NT2/D1 (cell line): ENCODE measurements around the gene ELP4.
A peak's percentile ranks its signal among the peaks of the same experiment; 100 is the strongest.

Experiments used
- DNase-seq: peaks from one replicate; pipeline ENCODE4 v3.0.0-alpha.2; 2011; ENCODE audit warnings: low read depth, low spot score
- H3K27me3 ChIP-seq: 2 replicates; pipeline ENCODE4 v1.6.0; 2011; ENCODE audit warnings: mild to moderate bottlenecking; ENCODE audit not compliant: insufficient read length, insufficient read depth
- H3K36me3 ChIP-seq: 2 replicates; pipeline ENCODE4 v1.6.1; 2011; ENCODE audit warnings: mild to moderate bottlenecking, low read length, mixed read lengths; ENCODE audit not compliant: insufficient read depth, insufficient read length
- H3K4me1 ChIP-seq: 2 replicates; pipeline ENCODE4 v1.5.1; 2011; ENCODE audit not compliant: insufficient read depth, insufficient read length
- H3K4me3 ChIP-seq: 2 replicates; pipeline ENCODE4 v1.5.1; 2011; ENCODE audit warnings: low read depth; ENCODE audit not compliant: insufficient read length
- H3K9ac ChIP-seq: 2 replicates; pipeline ENCODE4 v1.6.0; 2011; ENCODE audit warnings: low read depth; ENCODE audit not compliant: insufficient read length
- H3K9me3 ChIP-seq: 2 replicates; pipeline ENCODE4 v1.5.1; 2011; ENCODE audit warnings: mild to moderate bottlenecking, low read length; ENCODE audit not compliant: insufficient read depth
- SUZ12 ChIP-seq: IDR thresholded peaks from 2 replicates; pipeline ENCODE4 v1.6.1; 2011; ENCODE audit not compliant: insufficient read length, insufficient read depth; ENCODE audit errors: extremely low read depth
- YY1 ChIP-seq: IDR thresholded peaks from 2 replicates; pipeline ENCODE4 v1.6.1; 2011; ENCODE audit not compliant: insufficient read length, insufficient read depth
- ZNF274 ChIP-seq: IDR thresholded peaks from 2 replicates; pipeline ENCODE4 v1.6.1; 2011; ENCODE audit warnings: mild to moderate bottlenecking, low read depth, low read length

Gene ELP4

DNA sequence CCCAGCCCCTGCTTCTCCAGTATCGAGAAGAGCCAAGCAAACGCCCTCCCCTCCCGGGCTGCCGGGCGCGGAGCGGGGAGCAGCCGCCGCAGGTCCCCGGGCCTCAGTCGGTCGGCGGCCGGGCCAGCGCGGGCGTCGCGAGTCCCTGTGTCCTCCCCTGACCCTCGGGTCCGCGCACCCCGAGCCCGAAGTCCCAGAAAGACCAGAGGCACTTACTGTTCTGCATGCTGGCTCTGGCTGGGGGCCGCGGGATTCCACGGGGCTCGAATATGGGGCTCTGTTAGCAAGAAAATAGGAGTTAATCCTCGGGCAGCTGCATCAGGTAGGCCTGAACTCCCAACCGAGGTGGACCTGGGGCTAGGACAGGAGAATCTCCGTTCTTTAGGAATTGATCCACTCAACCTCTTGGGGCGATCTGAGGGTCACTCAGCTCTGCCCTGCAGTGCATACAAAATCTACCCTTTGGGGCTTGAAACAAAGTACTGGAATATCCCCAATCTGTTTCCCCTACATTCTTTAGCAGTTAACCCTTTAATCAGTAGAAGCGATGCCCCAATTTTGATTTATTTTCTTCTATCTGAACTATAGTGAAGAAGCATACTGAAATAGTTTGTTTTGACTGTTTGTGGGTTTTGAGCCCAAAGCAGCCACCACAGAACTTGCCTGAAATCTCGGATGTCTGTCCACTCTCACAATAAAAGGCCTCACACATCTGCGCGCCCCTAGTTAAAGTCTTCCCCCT lies 296.8 kb downstream of the ELP4 start:
- peaks cover 100% of the 10 kb centered on the region for H3K27me3 ChIP-seq
- no peak overlapping the region for H3K4me3 ChIP-seq

DNA sequence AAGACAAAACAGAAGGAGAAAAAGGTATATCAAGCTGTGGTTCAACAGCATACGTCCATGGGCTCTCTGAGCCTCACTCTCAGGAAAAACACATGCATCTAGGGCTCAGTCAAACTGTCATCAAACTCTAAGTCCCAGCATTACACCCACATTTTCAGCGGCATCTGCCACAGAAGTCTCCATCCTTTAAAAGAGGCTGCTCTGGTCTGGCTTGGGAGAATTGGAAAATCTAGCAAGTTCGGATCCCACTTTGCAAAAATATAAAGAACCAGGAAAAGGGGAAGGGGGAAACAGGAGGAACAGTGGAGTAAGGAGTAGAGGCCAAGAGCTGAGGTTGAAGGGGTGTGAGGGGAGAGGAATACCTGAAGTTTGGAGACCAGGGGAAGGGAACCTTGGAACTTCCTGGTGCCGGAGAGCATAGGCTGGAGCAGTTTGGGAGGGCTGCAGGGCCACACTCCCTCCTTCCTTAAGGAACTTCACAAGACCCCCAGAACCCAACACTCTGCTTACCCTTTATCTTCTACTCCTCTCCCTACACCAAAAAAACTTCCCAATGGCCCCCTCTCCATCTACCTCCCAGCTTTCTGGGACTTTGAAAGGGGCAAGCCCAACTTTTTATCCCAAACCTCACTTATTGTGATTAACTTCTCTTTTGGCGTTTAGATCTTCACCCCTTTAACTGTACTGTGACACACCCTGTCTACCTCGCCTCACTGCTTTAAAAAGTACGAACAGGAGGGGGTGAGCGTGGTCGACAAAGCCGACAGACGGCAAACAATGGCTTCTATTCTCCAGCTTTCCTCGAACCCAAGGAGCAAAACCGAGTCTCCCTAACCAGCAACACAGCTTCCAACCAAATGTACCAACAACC lies 297.6 kb downstream of the ELP4 start:
- no peak overlapping the region for H3K9ac ChIP-seq
- no peaks in the 10 kb centered on the region for H3K9me3 ChIP-seq
- no peaks in the 10 kb centered on the region for H3K36me3 ChIP-seq
- TF ChIP-seq ZNF274 (no peak), SUZ12 (no peak), YY1 (no peak)
- DNase-seq: no peak
- H3K4me3 ChIP-seq: no peak overlapping the region
- H3K4me1 ChIP-seq: peaks cover 5% of the 10 kb centered on the region
- peaks cover 99% of the 10 kb centered on the region for H3K27me3 ChIP-seq

More for the DNA sequence above, 296.8 kb downstream of the ELP4 start:
- H3K9ac ChIP-seq: no peak overlapping the region
- no peaks in the 10 kb centered on the region for H3K36me3 ChIP-seq
- H3K9me3 ChIP-seq: no peaks in the 10 kb centered on the region
- H3K4me1 ChIP-seq: peaks cover 5% of the 10 kb centered on the region
- no peak for DNase-seq
- peak; percentile 35 for TF ChIP-seq SUZ12
- TF ChIP-seq ZNF274: no peak

DNA sequence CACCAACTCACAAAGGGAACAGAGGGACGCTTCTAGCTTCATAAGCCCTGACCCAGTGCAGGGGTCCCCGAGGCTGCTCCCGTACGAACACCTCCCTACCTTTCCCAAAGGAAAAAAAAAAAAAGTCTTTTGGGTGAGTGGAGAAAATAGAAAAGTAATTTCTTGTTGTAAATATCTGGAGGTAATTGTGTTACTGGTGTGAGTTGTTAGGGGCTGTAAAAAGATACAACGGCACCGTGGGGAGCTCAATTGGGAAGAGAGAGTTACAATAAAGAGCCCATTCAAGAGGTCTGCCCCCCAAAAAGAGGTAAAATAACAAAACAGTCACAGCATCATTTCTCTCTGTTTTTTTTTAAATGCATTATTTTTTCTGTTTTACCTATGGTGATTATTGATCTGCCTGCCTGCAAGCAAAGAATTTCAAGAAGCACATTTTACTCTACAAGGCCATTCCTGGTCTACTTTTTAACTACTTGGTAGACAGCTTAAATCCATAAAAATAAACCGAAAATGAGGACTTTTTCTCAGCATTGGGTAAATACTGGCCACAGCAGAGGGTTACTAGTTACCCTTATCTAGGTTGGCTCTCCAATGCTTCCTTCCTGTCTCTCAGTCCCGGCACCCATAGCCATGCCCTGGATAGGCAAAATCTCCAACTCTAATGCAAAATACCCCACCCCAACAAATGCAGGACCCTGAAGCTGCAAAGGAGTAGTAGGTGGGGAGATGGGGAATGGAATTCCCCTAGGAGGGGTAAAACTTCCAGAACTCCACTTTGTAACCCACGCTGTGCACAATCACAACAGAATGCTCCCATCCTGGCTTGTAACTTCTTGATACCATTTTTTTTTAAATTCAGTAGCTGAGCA lies 298.5 kb downstream of the ELP4 start:
- no peaks in the 10 kb centered on the region for H3K9me3 ChIP-seq
- H3K9ac ChIP-seq: no peak overlapping the region
- TF ChIP-seq YY1 (no peak), ZNF274 (no peak), SUZ12 (no peak)
- peaks cover 99% of the 10 kb centered on the region for H3K27me3 ChIP-seq
- H3K4me3 ChIP-seq: no peak overlapping the region
- no peaks in the 10 kb centered on the region for H3K36me3 ChIP-seq
- peaks cover 5% of the 10 kb centered on the region for H3K4me1 ChIP-seq
- DNase-seq: no peak

DNA sequence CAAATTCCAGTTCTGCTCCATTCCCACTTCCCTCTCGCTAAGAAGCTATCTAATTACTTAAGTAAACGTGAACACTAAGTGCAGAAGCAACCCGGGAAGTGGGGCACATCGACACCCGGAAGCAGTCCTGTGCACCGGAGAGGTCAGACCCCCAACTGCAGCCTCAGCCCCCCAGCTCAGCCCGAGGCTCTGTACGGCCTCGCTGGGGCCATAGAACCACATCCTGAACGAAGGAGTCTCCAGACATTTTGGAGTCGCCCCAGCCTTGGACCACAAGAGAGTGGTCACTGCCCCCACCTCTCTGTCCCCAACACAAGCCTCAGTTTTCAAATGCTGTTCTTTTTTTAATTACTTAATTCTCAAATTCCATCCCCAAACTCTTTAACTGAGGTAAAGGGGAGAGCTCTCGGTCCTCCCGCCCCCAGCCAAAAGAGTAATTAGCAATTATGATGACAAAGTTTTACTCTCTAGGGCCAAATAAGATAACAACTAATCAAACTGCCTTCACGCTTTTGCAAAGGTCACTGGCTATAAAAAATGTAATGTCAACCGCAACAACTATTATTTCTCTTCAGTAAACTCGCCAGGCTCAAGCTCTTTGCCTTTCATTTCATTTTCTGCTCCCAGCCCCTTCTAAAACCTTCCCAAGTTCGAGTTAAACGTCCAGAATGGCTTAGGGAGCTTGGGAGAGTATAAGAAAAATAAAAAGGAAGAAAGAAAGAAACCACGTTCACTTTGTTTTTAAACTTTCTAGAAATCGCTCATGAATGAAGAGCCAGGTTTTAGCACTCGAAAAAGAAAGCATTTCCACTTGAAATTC lies 299.4 kb downstream of the ELP4 start:
- Histone ChIP-seq H3K27me3 (peaks cover 99% of the 10 kb centered on the region), H3K4me3 (no peak overlapping the region), H3K9ac (no peak overlapping the region), H3K9me3 (no peaks in the 10 kb centered on the region), H3K36me3 (no peaks in the 10 kb centered on the region), H3K4me1 (peaks cover 5% of the 10 kb centered on the region)
- TF ChIP-seq SUZ12: no peak
- DNase-seq: no peak

DNA sequence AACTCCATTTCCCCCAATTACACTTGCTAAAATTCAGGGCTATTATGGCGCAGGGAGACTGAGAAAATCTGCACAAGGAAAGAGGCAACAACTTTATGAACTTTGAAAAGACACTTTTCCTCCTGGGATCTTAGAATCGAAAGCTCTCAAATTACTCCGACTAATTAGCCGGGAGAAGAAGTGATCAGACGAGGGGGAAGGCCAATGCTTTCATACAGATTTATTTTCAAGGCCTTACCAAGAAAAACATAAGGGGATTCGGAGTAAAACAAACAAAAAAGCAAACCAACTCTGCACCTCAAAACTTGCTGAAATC lies 299.9 kb downstream of the ELP4 start:
- Histone ChIP-seq H3K27me3 (peaks cover 99% of the 10 kb centered on the region), H3K36me3 (no peaks in the 10 kb centered on the region), H3K4me1 (peaks cover 7% of the 10 kb centered on the region)

DNA sequence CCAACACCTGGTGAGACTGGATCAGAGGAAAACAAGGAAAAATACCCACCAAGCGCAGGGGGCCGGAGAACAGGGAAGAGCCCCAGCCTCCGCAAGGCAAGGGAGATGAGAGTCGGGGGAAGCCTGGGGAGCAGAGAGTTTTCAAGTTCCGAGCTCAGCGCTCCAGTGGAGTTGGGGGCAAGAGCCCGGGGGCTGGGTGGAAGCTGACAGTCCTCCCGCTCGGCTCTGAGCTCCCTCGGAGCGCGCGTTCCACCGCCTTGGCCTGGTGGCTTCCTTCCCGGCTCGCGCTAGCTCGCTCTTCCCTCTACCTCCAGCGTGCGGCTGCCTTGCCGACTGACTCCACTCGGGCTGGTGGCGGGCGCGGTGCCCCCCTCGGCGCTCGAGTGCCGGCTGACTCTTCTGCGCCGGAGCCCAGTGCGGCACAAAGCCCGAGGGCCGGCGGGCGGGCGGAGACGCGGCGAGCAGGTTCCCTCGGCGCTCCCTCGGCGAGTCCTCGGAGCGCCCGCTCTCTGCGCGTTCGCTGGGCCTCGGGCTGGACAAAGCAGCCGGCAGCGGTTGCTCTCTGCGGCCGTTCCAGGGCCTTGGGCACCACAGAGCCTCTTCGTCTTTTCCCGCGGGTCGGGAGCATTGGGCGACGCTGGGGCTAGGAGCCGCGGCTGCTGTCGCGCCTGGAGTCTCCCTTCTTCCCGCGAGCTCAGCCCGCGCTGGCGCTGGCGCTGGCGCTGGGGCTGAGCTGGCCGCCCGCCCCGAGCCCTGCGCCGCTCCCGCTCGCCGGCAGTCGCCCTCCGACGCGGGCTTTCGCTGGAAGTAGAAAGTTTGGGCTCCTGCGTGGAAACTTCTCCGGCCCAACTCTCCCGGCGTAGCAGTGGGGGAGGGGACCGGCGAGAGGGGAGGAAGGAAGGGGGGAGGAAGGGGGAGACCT lies 300.6 kb downstream of the ELP4 start:
- TF ChIP-seq ZNF274 (no peak), SUZ12 (peak; percentile 57), YY1 (no peak)
- peaks cover 7% of the 10 kb centered on the region for H3K4me1 ChIP-seq
- no peak for DNase-seq
- H3K9ac ChIP-seq: peak overlapping the region; percentile 32
- H3K4me3 ChIP-seq: peak overlapping the region; percentile 21
- H3K9me3 ChIP-seq: no peaks in the 10 kb centered on the region
- H3K27me3 ChIP-seq: peaks cover 99% of the 10 kb centered on the region
- no peaks in the 10 kb centered on the region for H3K36me3 ChIP-seq

More for the DNA sequence above, 299.9 kb downstream of the ELP4 start:
- TF ChIP-seq ZNF274 (no peak), YY1 (no peak), SUZ12 (no peak)
- Histone ChIP-seq H3K9ac (peak overlapping the region; percentile 32), H3K4me3 (no peak overlapping the region), H3K9me3 (no peaks in the 10 kb centered on the region)
- no peak for DNase-seq
